K562 (cell line): Measurements from ENCODE around the gene AGO4.

ENCODE experiments used
- CTCF ChIP-seq, 3 experiments: IDR thresholded peaks in 2 of 3; conservative IDR thresholded peaks in 1 of 3; 2 replicates each; pipeline ENCODE4 v1.5.1; 2011 to 2012; ENCODE audit warnings: low read length in 3 of 3, mild to moderate bottlenecking in 3 of 3, control low read depth in 2 of 3, improper control_type of control experiment in 1 of 3, inconsistent platforms in 1 of 3, low read depth in 1 of 3, mixed read lengths in 1 of 3, moderate library complexity in 1 of 3; ENCODE audit not compliant: insufficient read depth in 2 of 3
- POLR2AphosphoS5 ChIP-seq: IDR thresholded peaks from 2 replicates; pipeline ENCODE4 v1.6.1; 2011; ENCODE audit warnings: mild to moderate bottlenecking, low read depth, low read length, moderate library complexity; ENCODE audit not compliant: control insufficient read depth, insufficient read depth
- RNF2 ChIP-seq: sonication (generic); IDR thresholded peaks from 2 replicates; pipeline ENCODE4 v1.6.1; 2016

GRCh38 chr1:35857830-35858229 lies 50.0 kb downstream of the AGO4 start:
- TF ChIP-seq CTCF (IDR thresholded peaks at IDR 0.05 in 2 of 3, conservative IDR thresholded peaks at IDR 0.05 in 1 of 3; ENCODE audit: insufficient read depth in 2 of 3, low read depth in 1 of 3, low read length in 3 of 3) (peak; percentile 41 to 66 (median 41); a peak in 4 of 6 replicates), RNF2 (no peak), POLR2AphosphoS5 (no peak)
